ENCODE measurements around the gene FAR1.

The FAR1 gene

GRCh38 chr11:13776134-13776815 is 107.8 kb downstream of the FAR1 start:
- DNase-seq, result no peak

- DNase-seq, result no peak
Measured at GRCh38 chr11:13777341-13777985, 109.0 kb downstream of the FAR1 start.

GRCh38 chr11:13778345-13778744 is 109.9 kb downstream of the FAR1 start:
- DNase-seq, result no peak

DNA sequence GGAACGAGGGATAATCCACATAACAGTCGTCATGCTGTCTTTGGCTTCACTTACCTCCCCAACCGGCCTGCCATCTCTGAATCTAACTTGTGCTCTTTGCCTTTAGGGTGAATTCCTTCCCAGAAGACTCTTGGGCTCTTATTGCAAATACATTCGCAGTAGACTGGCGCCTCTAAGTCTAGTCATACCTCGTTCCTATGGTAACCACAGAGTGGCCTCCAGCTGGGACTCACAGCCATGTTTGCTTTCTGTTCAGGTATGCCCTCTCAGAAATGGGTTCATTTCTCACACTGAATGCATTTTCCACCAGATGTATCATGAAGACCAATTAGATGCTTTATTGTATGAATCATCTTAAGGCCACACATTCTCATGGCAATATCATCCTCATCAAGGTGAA is 112.7 kb downstream of the FAR1 start:
- DNase-seq, result no peak
